B cell (primary cell): ENCODE data around the gene PGM2. TPM values are rescaled to one million over a fixed set of nuclear protein-coding genes. Genes with fewer than 3 reads are reported as not detected.

Source experiments
- ATAC-seq: fragments of 200-7000 bp; cut with Tn5 transposase; one replicate; pipeline ENCODE4 v1.10.0; 2021; ENCODE audit warnings: low read depth, mild to moderate bottlenecking, moderate number of reproducible peaks, moderate library complexity
- CTCF ChIA-PET: fragments of 350-600 bp; sonication (Branson Sonifier 250); formaldehyde crosslinking; loops from one replicate; lab custom pipeline; 2021; ENCODE audit warnings: antibody characterized with exemption, inconsistent platforms; lab: Charles Lee
- POLR2A ChIA-PET: fragments of 350-600 bp; sonication (Branson Sonifier 250); formaldehyde crosslinking; loops from one replicate; lab custom pipeline; 2021; ENCODE audit warnings: antibody characterized with exemption; lab: Charles Lee
- DNase-seq: peaks from one replicate; pipeline ENCODE4 v3.0.0; 2013
- H2AFZ ChIP-seq: 2 replicates; pipeline ENCODE4 v1.6.1; 2012; ENCODE audit warnings: mild to moderate bottlenecking, low read depth, low read length; ENCODE audit not compliant: insufficient read depth, poor library complexity, severe bottlenecking
- H3K27ac ChIP-seq, 2 donors: 1 replicate in 1 of 2; 2 replicates in 1 of 2; pipeline ENCODE4 v1.5.1; 2012 to 2013; ENCODE audit warnings: low read length in 2 of 2, mild to moderate bottlenecking in 2 of 2, moderate library complexity in 1 of 2
- H3K27me3 ChIP-seq, 4 experiments: fragments of 200-600 bp in 1 of 4; sonication (generic) in 1 of 4; replicated peaks in 1 of 4; 1 replicate in 2 of 4; 2 replicates in 2 of 4; pipeline versions ENCODE4 v1.6.1 to v1.7.0; 2013 to 2016; ENCODE audit warnings: low read length in 3 of 4, mild to moderate bottlenecking in 2 of 4, mixed read lengths in 1 of 4, moderate library complexity in 1 of 4; ENCODE audit not compliant: insufficient read depth in 4 of 4, control insufficient read depth in 3 of 4; ENCODE audit errors: control extremely low read depth in 1 of 4
- H3K36me3 ChIP-seq, 2 experiments: replicated peaks in 1 of 2; 1 replicate in 1 of 2; 2 replicates in 1 of 2; pipeline versions ENCODE4 v1.6.1 to v1.7.1; 2013; ENCODE audit warnings: low read length in 1 of 2; ENCODE audit not compliant: insufficient read depth in 2 of 2, control insufficient read depth in 1 of 2; ENCODE audit errors: control extremely low read depth in 1 of 2, extremely low read depth in 1 of 2
- H3K4me1 ChIP-seq, 2 donors: fragments of 200-600 bp in 1 of 2; sonication (generic) in 1 of 2; 1 replicate in 1 of 2; 2 replicates in 1 of 2; pipeline versions ENCODE4 v1.5.1 to v1.6.1; 2013 to 2017; ENCODE audit warnings: low read length in 2 of 2; ENCODE audit not compliant: control insufficient read depth in 2 of 2, insufficient read depth in 2 of 2
- H3K4me2 ChIP-seq: replicated peaks from 2 replicates; pipeline ENCODE3; 2012; ENCODE audit warnings: mild to moderate bottlenecking, low read depth, low read length; ENCODE audit not compliant: poor library complexity, severe bottlenecking
- H3K4me3 ChIP-seq, 5 experiments: fragments of 200-600 bp in 1 of 5; sonication (generic) in 1 of 5; 1 replicate in 3 of 5; 2 replicates in 2 of 5; pipeline versions ENCODE4 v1.5.1 to v1.7.0; 2011 to 2016; ENCODE audit warnings: low read length in 4 of 5, mild to moderate bottlenecking in 4 of 5, low read depth in 2 of 5, control low read depth in 1 of 5, moderate library complexity in 1 of 5; ENCODE audit not compliant: insufficient read depth in 1 of 5; ENCODE audit errors: control extremely low read depth in 1 of 5, extremely low read depth in 1 of 5
- H3K79me2 ChIP-seq: fragments of 200-600 bp; sonication (generic); one replicate; pipeline ENCODE4 v1.6.0; 2016; ENCODE audit warnings: low read length; ENCODE audit not compliant: control insufficient read depth, insufficient read depth
- H3K9ac ChIP-seq: fragments of 200-600 bp; sonication (generic); 2 replicates; pipeline ENCODE4 v1.6.1; 2017; ENCODE audit warnings: mild to moderate bottlenecking, low read length, moderate library complexity
- H3K9me3 ChIP-seq, 3 donors: one replicate each; pipeline versions ENCODE4 v1.6.1 to v1.7.1; 2013; ENCODE audit warnings: low read length in 2 of 3; ENCODE audit not compliant: control insufficient read depth in 2 of 3, insufficient read depth in 1 of 3; ENCODE audit errors: control extremely low read depth in 1 of 3
- H4K20me1 ChIP-seq: 2 replicates; pipeline ENCODE4 v1.6.0; 2012; ENCODE audit warnings: mild to moderate bottlenecking, low read length; ENCODE audit not compliant: insufficient read depth, control insufficient read depth, poor library complexity, severe bottlenecking
- H3K27ac Mint-ChIP-seq: one replicate; pipeline ENCODE4 v1.8.0; 2021; ENCODE audit warnings: mixed read lengths
- H3K27me3 Mint-ChIP-seq: one replicate; pipeline ENCODE4 v1.8.0; 2021; ENCODE audit warnings: mixed read lengths
- H3K4me1 Mint-ChIP-seq: one replicate; pipeline ENCODE4 v1.8.0; 2021; ENCODE audit warnings: mixed read lengths
- H3K4me3 Mint-ChIP-seq: one replicate; pipeline ENCODE4 v1.8.0; 2021; ENCODE audit warnings: mixed read lengths
- H3K9me3 Mint-ChIP-seq: one replicate; pipeline ENCODE4 v1.8.0; 2022; ENCODE audit warnings: mixed read lengths; ENCODE audit not compliant: insufficient read depth
- EZH2 ChIP-seq: IDR thresholded peaks from 2 replicates; pipeline ENCODE4 v1.6.1; 2012; ENCODE audit warnings: borderline replicate concordance, low read depth, mild to moderate bottlenecking, moderate library complexity, low read length; ENCODE audit not compliant: insufficient read depth, poor library complexity, severe bottlenecking
- WGBS: methylation state at CpG from one replicate; pipeline ENCODE4 v1.1.5; 2013; ENCODE audit warnings: missing lambda C conversion rate; ENCODE audit not compliant: insufficient coverage; 5-methylcytosine and 5-hydroxymethylcytosine counted together
- intact Hi-C: fragments of 100-400 bp; cut with micrococcal nuclease; formaldehyde crosslinking; loops from one replicate; pipeline ENCODE4 v1.10.0; 2022
- polyA plus RNA-seq: library from polyadenylated mRNA; depleted of rRNA; stranded (reverse); fragments of >200 nt; gene quantifications from 2 replicates; pipeline ENCODE4 v1.2.3, GENCODE V29; 2012
- total RNA-seq, 2 donors: library from RNA; stranded (reverse); fragments of 120-200 nt in 1 of 2; gene quantifications; 1 replicate in 1 of 2; 2 replicates in 1 of 2; pipeline versions ENCODE4 v1.2.3 to v1.2.4, GENCODE V29; 2013 to 2022
- TF ChIP-seq, protein P1 (sequence below): fragments of 200-600 bp; IDR thresholded peaks from one replicate; pipeline ENCODE4 v1.8.0; 2022; ENCODE audit warnings: antibody characterized with exemption, mild to moderate bottlenecking

Gene PGM2
- total and polyA plus RNA-seq, 2 donors (not counting 1 experiment from before 2014, with no cell fraction given) = 5.3 to 20.9 TPM

DNA sequence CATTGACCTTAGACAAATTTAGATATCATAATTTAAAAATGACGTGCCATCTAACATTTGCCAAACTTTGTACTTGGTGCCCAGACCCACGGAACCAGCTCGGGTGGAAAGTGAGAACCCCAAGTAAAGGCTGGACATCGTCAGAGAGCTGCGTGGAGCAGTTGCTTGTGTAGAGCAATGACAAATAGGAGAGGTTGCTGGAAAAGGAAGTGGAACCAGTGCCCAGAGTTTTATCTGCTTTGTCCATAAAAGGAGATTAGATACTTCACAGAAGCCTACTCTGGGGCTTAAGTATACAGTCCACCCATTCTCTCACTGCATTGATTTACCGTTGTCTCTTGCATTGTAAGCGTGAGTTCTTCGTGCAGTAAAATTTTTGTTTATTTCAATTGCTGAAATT, 59.0 kb downstream of the PGM2 start:
- Histone ChIP-seq H3K27me3 (no peaks in the 10 kb centered on the region), H3K4me2 (no peak overlapping the region), H4K20me1 (no peaks in the 10 kb centered on the region), H3K36me3 (no peaks in the 10 kb centered on the region), H3K4me3 (no peak overlapping the region), H2AFZ (no peak overlapping the region), H3K4me1 (peaks cover 9 to 13% of the 10 kb centered on the region in 2 donors), H3K9ac (no peak overlapping the region), H3K79me2 (no peaks in the 10 kb centered on the region), H3K9me3 (no peaks in the 10 kb centered on the region), H3K27ac (no peak overlapping the region)
- no peak for DNase-seq
- WGBS = 79% methylated on average over 4 of the region's 8 CpGs
- intact Hi-C loops = loop anchor here (5.0 kb wide), 1 partner anchor 33 kb away; no protein-coding TSS in a partner anchor
- TF ChIP-seq, protein P1, sequence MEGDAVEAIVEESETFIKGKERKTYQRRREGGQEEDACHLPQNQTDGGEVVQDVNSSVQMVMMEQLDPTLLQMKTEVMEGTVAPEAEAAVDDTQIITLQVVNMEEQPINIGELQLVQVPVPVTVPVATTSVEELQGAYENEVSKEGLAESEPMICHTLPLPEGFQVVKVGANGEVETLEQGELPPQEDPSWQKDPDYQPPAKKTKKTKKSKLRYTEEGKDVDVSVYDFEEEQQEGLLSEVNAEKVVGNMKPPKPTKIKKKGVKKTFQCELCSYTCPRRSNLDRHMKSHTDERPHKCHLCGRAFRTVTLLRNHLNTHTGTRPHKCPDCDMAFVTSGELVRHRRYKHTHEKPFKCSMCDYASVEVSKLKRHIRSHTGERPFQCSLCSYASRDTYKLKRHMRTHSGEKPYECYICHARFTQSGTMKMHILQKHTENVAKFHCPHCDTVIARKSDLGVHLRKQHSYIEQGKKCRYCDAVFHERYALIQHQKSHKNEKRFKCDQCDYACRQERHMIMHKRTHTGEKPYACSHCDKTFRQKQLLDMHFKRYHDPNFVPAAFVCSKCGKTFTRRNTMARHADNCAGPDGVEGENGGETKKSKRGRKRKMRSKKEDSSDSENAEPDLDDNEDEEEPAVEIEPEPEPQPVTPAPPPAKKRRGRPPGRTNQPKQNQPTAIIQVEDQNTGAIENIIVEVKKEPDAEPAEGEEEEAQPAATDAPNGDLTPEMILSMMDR = no peak
- no peak for TF ChIP-seq EZH2
- Mint-ChIP-seq H3K27ac (no peak overlapping the region), H3K4me3 (no peak overlapping the region), H3K27me3 (no peaks in the 10 kb centered on the region), H3K9me3 (no peaks in the 10 kb centered on the region), H3K4me1 (peaks cover 22% of the 10 kb centered on the region)
- CTCF ChIA-PET = no interaction called here
- POLR2A ChIA-PET = no interaction called here
- no peak for ATAC-seq
